Measurements from ENCODE around the gene RTP3. TPM values are rescaled to one million over a fixed set of nuclear protein-coding genes. Genes with fewer than 3 reads are reported as not detected.
"Not testable (repeated sequence)": the region's sequence is repeated elsewhere in the genome, so short reads cannot be mapped to it uniquely, and the experiment has no call there.

Gene RTP3
- total RNA-seq, 1 experiment from 2014 or later: not detected

DNA sequence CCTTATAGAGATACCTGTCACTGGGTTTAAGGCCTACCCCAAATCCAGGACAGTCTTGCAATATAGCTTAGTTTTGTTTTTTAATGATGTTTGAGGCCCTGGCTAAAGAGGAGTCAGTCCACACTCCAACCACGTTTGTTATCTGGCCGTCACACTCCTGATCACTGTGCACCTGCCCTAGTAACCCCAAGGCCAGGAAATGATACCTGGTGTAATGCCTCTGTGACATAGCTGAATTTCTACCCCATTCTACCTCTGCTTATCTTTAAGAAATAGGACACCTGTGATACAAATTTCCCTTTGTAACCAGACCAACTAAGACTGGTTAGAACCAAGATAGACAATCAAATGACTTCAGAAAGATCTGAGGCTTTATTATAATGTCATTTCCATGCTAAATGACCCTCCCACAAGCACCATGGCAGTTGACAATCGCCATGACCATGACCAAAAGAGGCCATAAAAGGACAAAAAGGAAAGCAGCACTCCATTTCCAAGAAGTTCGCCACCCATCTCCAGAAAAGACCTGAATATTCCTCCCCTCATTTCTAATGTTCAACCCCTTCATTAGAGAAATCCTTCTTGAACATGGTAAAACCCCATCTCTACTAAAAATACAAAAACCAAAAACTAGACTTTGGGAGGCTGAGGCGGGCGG lies 4.8 kb upstream of the RTP3 start:
- RAD21 ChIA-PET (ENCODE audit: low non-redundant PET in 1 of 2, low total read pairs in 2 of 2, uncharacterized antibody in 2 of 2, unreplicated experiment in 2 of 2): no interaction called here
- CTCF ChIA-PET: interaction anchor here (0.8 to 3.0 kb wide), 2 partner anchors 65 to 69 kb away, joined by 3 to 16 read pairs; no protein-coding TSS in a partner anchor

GRCh38 chr3:46494491-46494890 lies 3.3 kb upstream of the RTP3 start:
- H3K27ac ChIP-seq (ENCODE audit: low read depth, low read length); H3K9ac ChIP-seq (ENCODE audit: low read length); POLR2A ChIA-PET; H3K36me3 ChIP-seq (ENCODE audit: control insufficient read depth in 1 of 2, insufficient read depth in 2 of 2, low read length in 2 of 2); H3K4me3 ChIP-seq (replicated peaks in 1 of 2; ENCODE audit: low read depth in 1 of 2, low read length in 2 of 2); CTCF ChIA-PET; H3K9me3 ChIP-seq (ENCODE audit: control insufficient read depth in 1 of 2, insufficient read depth in 1 of 2, low read depth in 1 of 2, low read length in 2 of 2); RAD21 ChIA-PET (ENCODE audit: low non-redundant PET in 1 of 2, low total read pairs in 2 of 2, uncharacterized antibody in 2 of 2, unreplicated experiment in 2 of 2); H3K4me2 ChIP-seq (ENCODE audit: low read length); intact Hi-C loops (cut with micrococcal nuclease); H2AFZ ChIP-seq (ENCODE audit: low read depth, low read length, poor library complexity, severe bottlenecking); BruUV-seq (replicated peaks); H3K79me2 ChIP-seq (ENCODE audit: insufficient read depth, low read length); H3K9me2 ChIP-seq (ENCODE audit: insufficient read depth); H3K4me1 ChIP-seq (ENCODE audit: control insufficient read depth in 1 of 2, insufficient read depth in 2 of 2, low read length in 2 of 2); DNase-seq (ENCODE audit: low read depth, low spot score); H3K27me3 ChIP-seq (ENCODE audit: insufficient read depth, low read length); ATAC-seq; H4K20me1 ChIP-seq (ENCODE audit: insufficient read depth): not testable (repeated sequence)

More for the DNA sequence above, 4.8 kb upstream of the RTP3 start:
- no TSS peak for BruUV-seq (replicated peaks)
- no peak overlapping the region for H3K4me2 ChIP-seq (ENCODE audit: low read length)
- H3K9me3 ChIP-seq (ENCODE audit: control insufficient read depth in 1 of 2, insufficient read depth in 1 of 2, low read depth in 1 of 2, low read length in 2 of 2): no peaks in the 10 kb centered on the region
- H3K9ac ChIP-seq (ENCODE audit: low read length): no peak overlapping the region
- H3K4me1 ChIP-seq (ENCODE audit: control insufficient read depth in 1 of 2, insufficient read depth in 2 of 2, low read length in 2 of 2): peaks cover 0 to 10% of the 10 kb centered on the region in 2 experiments; a peak in 1 of 4 replicates
- H3K79me2 ChIP-seq (ENCODE audit: insufficient read depth, low read length): no peaks in the 10 kb centered on the region
- POLR2A ChIA-PET: no interaction called here
- intact Hi-C loops (cut with micrococcal nuclease): no loop called here
- no peaks in the 10 kb centered on the region for H3K9me2 ChIP-seq (ENCODE audit: insufficient read depth)
- no peaks in the 10 kb centered on the region for H4K20me1 ChIP-seq (ENCODE audit: insufficient read depth)
- no peaks in the 10 kb centered on the region for H3K27me3 ChIP-seq (ENCODE audit: insufficient read depth, low read length)
- DNase-seq (ENCODE audit: low read depth, low spot score) (no peak), ATAC-seq (no peak)
- no peaks in the 10 kb centered on the region for H3K36me3 ChIP-seq (ENCODE audit: control insufficient read depth in 1 of 2, insufficient read depth in 2 of 2, low read length in 2 of 2)
- no peak for TF ChIP-seq MAX (IDR thresholded peaks at IDR 0.05)
- no peak for TF ChIP-seq ZFX (IDR thresholded peaks at IDR 0.05)
- TF ChIP-seq SIN3A (IDR thresholded peaks at IDR 0.05; ENCODE audit: low read depth): no peak
- no peak for TF ChIP-seq JUND (IDR thresholded peaks at IDR 0.05)
- H3K4me3 ChIP-seq (replicated peaks in 1 of 2; ENCODE audit: low read depth in 1 of 2, low read length in 2 of 2): no peak overlapping the region
- no peak overlapping the region for H3K27ac ChIP-seq (ENCODE audit: low read depth, low read length)
- H2AFZ ChIP-seq (ENCODE audit: low read depth, low read length, poor library complexity, severe bottlenecking): no peak overlapping the region
